B cell (primary cell): ENCODE measurements around the gene SART1. TPM values are rescaled to one million over a fixed set of nuclear protein-coding genes. Genes with fewer than 3 reads are reported as not detected.

Experiments used
- ATAC-seq: fragments of 200-7000 bp; cut with Tn5 transposase; one replicate; pipeline ENCODE4 v1.10.0; 2021; ENCODE audit warnings: low read depth, mild to moderate bottlenecking, moderate number of reproducible peaks, moderate library complexity
- CTCF ChIA-PET: fragments of 350-600 bp; sonication (Branson Sonifier 250); formaldehyde crosslinking; loops from one replicate; lab custom pipeline; 2021; ENCODE audit warnings: antibody characterized with exemption, inconsistent platforms; lab: Charles Lee
- POLR2A ChIA-PET: fragments of 350-600 bp; sonication (Branson Sonifier 250); formaldehyde crosslinking; loops from one replicate; lab custom pipeline; 2021; ENCODE audit warnings: antibody characterized with exemption; lab: Charles Lee
- DNase-seq: peaks from one replicate; pipeline ENCODE4 v3.0.0; 2013
- H2AFZ ChIP-seq: 2 replicates; pipeline ENCODE4 v1.6.1; 2012; ENCODE audit warnings: mild to moderate bottlenecking, low read depth, low read length; ENCODE audit not compliant: insufficient read depth, poor library complexity, severe bottlenecking
- H3K27ac ChIP-seq, 2 donors: 1 replicate in 1 of 2; 2 replicates in 1 of 2; pipeline ENCODE4 v1.5.1; 2012 to 2013; ENCODE audit warnings: low read length in 2 of 2, mild to moderate bottlenecking in 2 of 2, moderate library complexity in 1 of 2
- H3K27me3 ChIP-seq, 4 experiments: fragments of 200-600 bp in 1 of 4; sonication (generic) in 1 of 4; replicated peaks in 1 of 4; 1 replicate in 2 of 4; 2 replicates in 2 of 4; pipeline versions ENCODE4 v1.6.1 to v1.7.0; 2013 to 2016; ENCODE audit warnings: low read length in 3 of 4, mild to moderate bottlenecking in 2 of 4, mixed read lengths in 1 of 4, moderate library complexity in 1 of 4; ENCODE audit not compliant: insufficient read depth in 4 of 4, control insufficient read depth in 3 of 4; ENCODE audit errors: control extremely low read depth in 1 of 4
- H3K36me3 ChIP-seq, 2 experiments: replicated peaks in 1 of 2; 1 replicate in 1 of 2; 2 replicates in 1 of 2; pipeline versions ENCODE4 v1.6.1 to v1.7.1; 2013; ENCODE audit warnings: low read length in 1 of 2; ENCODE audit not compliant: insufficient read depth in 2 of 2, control insufficient read depth in 1 of 2; ENCODE audit errors: control extremely low read depth in 1 of 2, extremely low read depth in 1 of 2
- H3K4me1 ChIP-seq, 2 donors: fragments of 200-600 bp in 1 of 2; sonication (generic) in 1 of 2; 1 replicate in 1 of 2; 2 replicates in 1 of 2; pipeline versions ENCODE4 v1.5.1 to v1.6.1; 2013 to 2017; ENCODE audit warnings: low read length in 2 of 2; ENCODE audit not compliant: control insufficient read depth in 2 of 2, insufficient read depth in 2 of 2
- H3K4me2 ChIP-seq: replicated peaks from 2 replicates; pipeline ENCODE3; 2012; ENCODE audit warnings: mild to moderate bottlenecking, low read depth, low read length; ENCODE audit not compliant: poor library complexity, severe bottlenecking
- H3K4me3 ChIP-seq, 5 experiments: fragments of 200-600 bp in 1 of 5; sonication (generic) in 1 of 5; 1 replicate in 3 of 5; 2 replicates in 2 of 5; pipeline versions ENCODE4 v1.5.1 to v1.7.0; 2011 to 2016; ENCODE audit warnings: low read length in 4 of 5, mild to moderate bottlenecking in 4 of 5, low read depth in 2 of 5, control low read depth in 1 of 5, moderate library complexity in 1 of 5; ENCODE audit not compliant: insufficient read depth in 1 of 5; ENCODE audit errors: control extremely low read depth in 1 of 5, extremely low read depth in 1 of 5
- H3K79me2 ChIP-seq: fragments of 200-600 bp; sonication (generic); one replicate; pipeline ENCODE4 v1.6.0; 2016; ENCODE audit warnings: low read length; ENCODE audit not compliant: control insufficient read depth, insufficient read depth
- H3K9ac ChIP-seq: fragments of 200-600 bp; sonication (generic); 2 replicates; pipeline ENCODE4 v1.6.1; 2017; ENCODE audit warnings: mild to moderate bottlenecking, low read length, moderate library complexity
- H3K9me3 ChIP-seq, 3 donors: one replicate each; pipeline versions ENCODE4 v1.6.1 to v1.7.1; 2013; ENCODE audit warnings: low read length in 2 of 3; ENCODE audit not compliant: control insufficient read depth in 2 of 3, insufficient read depth in 1 of 3; ENCODE audit errors: control extremely low read depth in 1 of 3
- H4K20me1 ChIP-seq: 2 replicates; pipeline ENCODE4 v1.6.0; 2012; ENCODE audit warnings: mild to moderate bottlenecking, low read length; ENCODE audit not compliant: insufficient read depth, control insufficient read depth, poor library complexity, severe bottlenecking
- H3K27ac Mint-ChIP-seq: one replicate; pipeline ENCODE4 v1.8.0; 2021; ENCODE audit warnings: mixed read lengths
- H3K27me3 Mint-ChIP-seq: one replicate; pipeline ENCODE4 v1.8.0; 2021; ENCODE audit warnings: mixed read lengths
- H3K4me1 Mint-ChIP-seq: one replicate; pipeline ENCODE4 v1.8.0; 2021; ENCODE audit warnings: mixed read lengths
- H3K4me3 Mint-ChIP-seq: one replicate; pipeline ENCODE4 v1.8.0; 2021; ENCODE audit warnings: mixed read lengths
- H3K9me3 Mint-ChIP-seq: one replicate; pipeline ENCODE4 v1.8.0; 2022; ENCODE audit warnings: mixed read lengths; ENCODE audit not compliant: insufficient read depth
- EZH2 ChIP-seq: IDR thresholded peaks from 2 replicates; pipeline ENCODE4 v1.6.1; 2012; ENCODE audit warnings: borderline replicate concordance, low read depth, mild to moderate bottlenecking, moderate library complexity, low read length; ENCODE audit not compliant: insufficient read depth, poor library complexity, severe bottlenecking
- WGBS: methylation state at CpG from one replicate; pipeline ENCODE4 v1.1.5; 2013; ENCODE audit warnings: missing lambda C conversion rate; ENCODE audit not compliant: insufficient coverage; 5-methylcytosine and 5-hydroxymethylcytosine counted together
- intact Hi-C: fragments of 100-400 bp; cut with micrococcal nuclease; formaldehyde crosslinking; loops from one replicate; pipeline ENCODE4 v1.10.0; 2022
- polyA plus RNA-seq: library from polyadenylated mRNA; depleted of rRNA; stranded (reverse); fragments of >200 nt; gene quantifications from 2 replicates; pipeline ENCODE4 v1.2.3, GENCODE V29; 2012
- total RNA-seq, 2 donors: library from RNA; stranded (reverse); fragments of 120-200 nt in 1 of 2; gene quantifications; 1 replicate in 1 of 2; 2 replicates in 1 of 2; pipeline versions ENCODE4 v1.2.3 to v1.2.4, GENCODE V29; 2013 to 2022
- TF ChIP-seq, protein P1 (sequence below): fragments of 200-600 bp; IDR thresholded peaks from one replicate; pipeline ENCODE4 v1.8.0; 2022; ENCODE audit warnings: antibody characterized with exemption, mild to moderate bottlenecking

SART1 gene
- total and polyA plus RNA-seq, 2 donors (not counting 1 experiment from before 2014, with no cell fraction given), result 74.5 to 102 TPM

DNA sequence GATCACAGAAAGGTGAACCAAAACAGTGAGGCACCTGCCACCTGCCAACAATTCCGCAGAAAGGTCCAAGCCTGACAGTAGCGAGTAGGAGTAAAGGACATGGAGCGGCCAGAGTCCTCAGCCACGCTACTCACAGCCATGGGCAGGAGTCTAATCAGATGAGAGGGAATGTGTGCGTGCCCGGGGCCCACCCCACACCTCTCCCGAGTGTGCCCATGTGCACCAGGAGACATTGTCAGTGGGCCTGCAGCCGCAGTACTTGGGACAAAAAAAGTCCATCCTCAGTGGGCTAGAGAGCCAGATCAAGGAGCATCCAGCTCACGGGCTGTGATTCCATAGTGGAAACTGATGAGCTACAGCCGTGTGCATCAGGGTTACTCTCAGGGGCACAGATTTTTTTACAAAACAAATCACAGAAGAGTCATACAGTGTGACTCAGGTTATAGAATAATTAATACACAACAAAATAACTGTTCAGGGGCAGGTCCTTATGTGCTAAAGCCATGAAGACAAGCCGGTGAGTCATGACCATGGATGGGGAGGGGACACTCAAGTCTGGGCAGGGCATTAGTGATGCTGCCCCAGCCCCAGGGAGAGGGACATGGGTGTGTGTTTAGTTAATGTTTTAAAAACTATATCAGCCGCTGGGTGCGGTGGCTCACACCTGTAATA lies 12.0 kb downstream of the SART1 start:
- 96% methylated on average over 10 of the region's 13 CpGs for WGBS
- ATAC-seq, result no peak
- TF ChIP-seq, protein P1, sequence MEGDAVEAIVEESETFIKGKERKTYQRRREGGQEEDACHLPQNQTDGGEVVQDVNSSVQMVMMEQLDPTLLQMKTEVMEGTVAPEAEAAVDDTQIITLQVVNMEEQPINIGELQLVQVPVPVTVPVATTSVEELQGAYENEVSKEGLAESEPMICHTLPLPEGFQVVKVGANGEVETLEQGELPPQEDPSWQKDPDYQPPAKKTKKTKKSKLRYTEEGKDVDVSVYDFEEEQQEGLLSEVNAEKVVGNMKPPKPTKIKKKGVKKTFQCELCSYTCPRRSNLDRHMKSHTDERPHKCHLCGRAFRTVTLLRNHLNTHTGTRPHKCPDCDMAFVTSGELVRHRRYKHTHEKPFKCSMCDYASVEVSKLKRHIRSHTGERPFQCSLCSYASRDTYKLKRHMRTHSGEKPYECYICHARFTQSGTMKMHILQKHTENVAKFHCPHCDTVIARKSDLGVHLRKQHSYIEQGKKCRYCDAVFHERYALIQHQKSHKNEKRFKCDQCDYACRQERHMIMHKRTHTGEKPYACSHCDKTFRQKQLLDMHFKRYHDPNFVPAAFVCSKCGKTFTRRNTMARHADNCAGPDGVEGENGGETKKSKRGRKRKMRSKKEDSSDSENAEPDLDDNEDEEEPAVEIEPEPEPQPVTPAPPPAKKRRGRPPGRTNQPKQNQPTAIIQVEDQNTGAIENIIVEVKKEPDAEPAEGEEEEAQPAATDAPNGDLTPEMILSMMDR, result no peak
- no peak for TF ChIP-seq EZH2
- Histone ChIP-seq H3K4me1 (no peaks in the 10 kb centered on the region), H3K9ac (no peak overlapping the region), H3K36me3 (peaks cover 2 to 51% of the 10 kb centered on the region in 2 experiments), H3K4me3 (no peak overlapping the region), H2AFZ (no peak overlapping the region), H4K20me1 (peaks cover 12% of the 10 kb centered on the region), H3K4me2 (no peak overlapping the region), H3K9me3 (no peaks in the 10 kb centered on the region), H3K27ac (no peak overlapping the region), H3K79me2 (no peaks in the 10 kb centered on the region), H3K27me3 (no peaks in the 10 kb centered on the region)
- no peak overlapping the region for H3K4me3 Mint-ChIP-seq
- ChIA-PET CTCF (interaction anchor here (1.3 kb wide), 1 partner anchor 17 kb away, joined by 8 read pairs; no protein-coding TSS in a partner anchor), POLR2A (interaction anchor here (0.7 kb wide), 1 partner anchor 617 kb away, joined by 5 read pairs; no protein-coding TSS in a partner anchor)
- no peak overlapping the region for H3K27ac Mint-ChIP-seq
- intact Hi-C loops, result no loop called here
- no peaks in the 10 kb centered on the region for H3K9me3 Mint-ChIP-seq
- no peaks in the 10 kb centered on the region for H3K27me3 Mint-ChIP-seq
- no peaks in the 10 kb centered on the region for H3K4me1 Mint-ChIP-seq
- no peak for DNase-seq

DNA sequence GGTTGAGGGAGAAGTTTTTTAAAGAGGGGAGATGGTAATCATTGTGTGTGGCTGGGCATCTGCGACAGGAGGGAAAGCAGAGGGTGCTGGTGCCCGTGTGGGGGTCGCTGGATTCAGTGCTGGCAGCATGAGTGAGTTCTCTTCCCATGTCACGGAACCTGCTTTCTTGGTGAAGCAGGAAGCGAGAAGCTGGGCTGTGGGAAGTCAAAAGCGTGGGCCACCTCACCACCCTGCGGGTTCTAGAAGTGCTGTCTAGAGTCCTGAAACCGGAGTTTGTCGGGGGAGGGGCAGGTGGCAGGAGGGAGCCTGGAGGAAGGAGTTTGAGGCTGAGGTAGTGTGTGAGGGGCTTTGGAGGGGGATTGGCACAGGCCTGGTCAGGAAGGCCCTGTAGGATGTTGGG lies 14.2 kb downstream of the SART1 start:
- DNase-seq (no peak), ATAC-seq (no peak)
- H3K4me3 Mint-ChIP-seq, result no peak overlapping the region
- no peak overlapping the region for H2AFZ ChIP-seq
- H3K79me2 ChIP-seq, result no peaks in the 10 kb centered on the region
- no peak overlapping the region for H3K9ac ChIP-seq
- POLR2A ChIA-PET, result no interaction called here
- no peak overlapping the region for H3K27ac ChIP-seq
- H3K4me3 ChIP-seq, result no peak overlapping the region
- CTCF ChIA-PET, result interaction anchor here (0.7 kb wide), 2 partner anchors 46 to 746 kb away, joined by 3 to 6 read pairs; no protein-coding TSS in a partner anchor
- no peaks in the 10 kb centered on the region for H3K27me3 Mint-ChIP-seq
- no peaks in the 10 kb centered on the region for H3K4me1 ChIP-seq
- H3K27ac Mint-ChIP-seq, result no peak overlapping the region
- 97% methylated on average over 9 of the region's 9 CpGs for WGBS
- no peak overlapping the region for H3K4me2 ChIP-seq
- intact Hi-C loops, result no loop called here
- H3K36me3 ChIP-seq, result peaks cover 2 to 42% of the 10 kb centered on the region in 2 experiments
- H3K4me1 Mint-ChIP-seq, result no peaks in the 10 kb centered on the region
- TF ChIP-seq, protein P1, result no peak
- no peak for TF ChIP-seq EZH2
- no peaks in the 10 kb centered on the region for H4K20me1 ChIP-seq
- H3K27me3 ChIP-seq, result no peaks in the 10 kb centered on the region
- H3K9me3 ChIP-seq, result no peaks in the 10 kb centered on the region
- H3K9me3 Mint-ChIP-seq, result no peaks in the 10 kb centered on the region
